GM20000 (cell line): Measurements from ENCODE around the gene RNU6-1.

Experiments used
- DNase-seq: peaks from one replicate; pipeline ENCODE4 v3.0.0; 2012; ENCODE audit warnings: low spot score
- TF ChIP-seq, protein P1 (sequence below): IDR thresholded peaks from 2 replicates; pipeline ENCODE4 v1.5.1; 2012; ENCODE audit warnings: mild to moderate bottlenecking, control low read depth; ENCODE audit errors: extremely low read depth, missing control alignments

Gene RNU6-1

DNA sequence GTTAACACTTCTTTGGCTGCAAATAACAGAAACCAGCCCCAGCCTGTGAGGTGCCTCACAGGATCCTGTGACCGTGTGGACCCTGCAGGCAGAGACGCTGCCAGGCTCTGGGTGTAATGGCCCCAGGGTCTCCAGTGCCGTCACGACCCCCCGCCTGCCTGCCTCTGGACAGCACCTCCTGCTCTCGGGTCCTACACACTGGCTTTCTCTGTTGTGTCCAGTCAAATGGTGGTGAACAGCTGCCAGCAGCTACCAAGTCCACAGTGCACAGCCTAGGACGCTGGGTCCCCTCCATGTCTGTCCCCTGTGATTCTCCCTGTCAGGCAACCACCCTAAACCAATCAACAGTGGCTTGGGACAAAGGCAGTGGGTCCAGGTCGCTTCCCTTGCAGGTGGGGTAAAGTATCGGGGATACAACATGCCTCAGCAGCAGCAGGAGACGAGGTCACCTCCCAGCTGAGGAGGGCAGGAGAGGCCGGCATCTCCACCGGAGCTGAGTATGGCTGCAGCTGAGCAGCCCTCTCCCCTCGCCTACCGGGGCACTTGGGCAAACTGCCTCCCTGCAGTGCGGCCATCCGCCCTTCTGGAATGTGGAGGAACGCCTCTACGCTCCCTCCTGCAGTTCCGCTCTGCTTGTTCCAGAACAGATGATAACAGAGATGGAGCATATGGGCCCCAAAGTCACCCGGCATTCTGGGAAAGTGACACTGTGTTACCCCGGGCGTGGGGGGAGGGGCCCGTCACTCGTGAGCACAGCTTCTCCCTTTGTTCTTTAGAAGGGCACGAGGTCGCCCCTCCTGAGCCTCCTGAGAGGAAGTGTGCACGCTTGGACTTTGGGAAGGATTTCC, 35.6 kb downstream of the RNU6-1 start:
- TF ChIP-seq, protein P1, sequence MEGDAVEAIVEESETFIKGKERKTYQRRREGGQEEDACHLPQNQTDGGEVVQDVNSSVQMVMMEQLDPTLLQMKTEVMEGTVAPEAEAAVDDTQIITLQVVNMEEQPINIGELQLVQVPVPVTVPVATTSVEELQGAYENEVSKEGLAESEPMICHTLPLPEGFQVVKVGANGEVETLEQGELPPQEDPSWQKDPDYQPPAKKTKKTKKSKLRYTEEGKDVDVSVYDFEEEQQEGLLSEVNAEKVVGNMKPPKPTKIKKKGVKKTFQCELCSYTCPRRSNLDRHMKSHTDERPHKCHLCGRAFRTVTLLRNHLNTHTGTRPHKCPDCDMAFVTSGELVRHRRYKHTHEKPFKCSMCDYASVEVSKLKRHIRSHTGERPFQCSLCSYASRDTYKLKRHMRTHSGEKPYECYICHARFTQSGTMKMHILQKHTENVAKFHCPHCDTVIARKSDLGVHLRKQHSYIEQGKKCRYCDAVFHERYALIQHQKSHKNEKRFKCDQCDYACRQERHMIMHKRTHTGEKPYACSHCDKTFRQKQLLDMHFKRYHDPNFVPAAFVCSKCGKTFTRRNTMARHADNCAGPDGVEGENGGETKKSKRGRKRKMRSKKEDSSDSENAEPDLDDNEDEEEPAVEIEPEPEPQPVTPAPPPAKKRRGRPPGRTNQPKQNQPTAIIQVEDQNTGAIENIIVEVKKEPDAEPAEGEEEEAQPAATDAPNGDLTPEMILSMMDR, result no peak
- no peak for DNase-seq

DNA sequence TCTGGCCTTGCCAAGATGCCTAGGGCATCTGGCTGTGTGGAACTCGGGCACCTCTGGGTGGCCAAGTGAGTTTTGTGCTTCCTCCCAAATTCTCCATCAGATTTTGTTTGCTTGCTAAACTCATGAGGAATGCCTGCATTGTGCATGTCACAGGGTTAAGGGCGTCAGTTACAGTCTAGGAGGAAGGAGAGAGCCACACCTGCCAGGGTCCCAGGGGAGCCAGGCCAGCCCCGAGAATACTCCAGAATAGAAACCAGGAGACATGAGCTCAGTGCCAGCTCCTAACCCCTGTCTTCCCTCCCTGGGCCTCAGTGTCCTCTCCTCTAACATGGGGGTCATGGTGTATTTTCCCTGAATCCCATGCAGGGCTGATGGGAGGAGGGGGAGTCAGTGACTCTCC, 36.5 kb downstream of the RNU6-1 start:
- TF ChIP-seq, protein P1, result no peak
- no peak for DNase-seq

DNA sequence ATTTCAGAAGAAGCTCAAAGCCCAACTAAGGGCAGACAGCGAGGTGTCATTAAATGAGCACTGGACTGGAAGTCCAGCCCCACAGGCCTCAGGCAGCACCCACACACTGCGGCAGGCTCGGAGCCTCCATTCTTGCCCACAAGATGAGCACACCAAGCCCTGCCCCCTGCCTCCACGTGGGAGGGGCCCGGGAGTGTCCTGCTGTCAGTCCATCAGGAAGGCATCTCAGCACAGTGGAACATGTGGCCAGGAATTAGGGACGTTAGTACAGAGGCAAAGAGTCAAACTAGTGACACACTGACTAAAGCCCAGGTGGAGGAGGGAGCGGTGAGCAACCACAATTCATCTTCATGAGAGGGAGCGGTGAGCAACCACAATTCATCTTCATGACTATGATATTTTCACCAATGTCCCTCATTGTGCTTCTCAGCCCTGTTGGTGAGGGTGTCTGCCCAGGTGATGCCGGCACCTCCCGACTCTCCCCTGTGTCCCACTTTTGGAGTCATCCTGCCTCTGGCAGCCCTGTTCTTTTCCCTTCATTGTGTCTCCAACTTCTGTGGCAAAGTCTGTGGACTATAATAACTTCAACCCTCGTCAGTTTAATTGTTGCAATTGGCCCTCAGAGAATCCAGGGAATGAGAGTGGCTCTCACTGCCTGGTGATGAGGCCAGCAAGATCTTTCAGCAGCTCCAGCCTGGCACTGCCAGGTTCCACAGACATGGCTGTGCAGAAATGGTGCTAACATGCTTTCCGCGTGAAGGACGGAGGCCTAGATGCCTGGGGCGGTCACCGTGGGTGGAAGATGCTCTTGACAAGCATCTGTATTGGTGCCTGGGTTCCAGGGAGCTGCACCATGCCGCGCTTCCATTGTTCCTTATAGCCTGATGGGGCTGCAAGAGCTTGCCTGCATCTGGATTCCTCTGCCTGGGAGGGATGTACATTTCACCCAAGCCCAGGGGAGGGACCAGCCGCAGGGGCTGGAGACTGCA, 37.6 kb downstream of the RNU6-1 start:
- TF ChIP-seq, protein P1, result no peak
- DNase-seq, result no peak

DNA sequence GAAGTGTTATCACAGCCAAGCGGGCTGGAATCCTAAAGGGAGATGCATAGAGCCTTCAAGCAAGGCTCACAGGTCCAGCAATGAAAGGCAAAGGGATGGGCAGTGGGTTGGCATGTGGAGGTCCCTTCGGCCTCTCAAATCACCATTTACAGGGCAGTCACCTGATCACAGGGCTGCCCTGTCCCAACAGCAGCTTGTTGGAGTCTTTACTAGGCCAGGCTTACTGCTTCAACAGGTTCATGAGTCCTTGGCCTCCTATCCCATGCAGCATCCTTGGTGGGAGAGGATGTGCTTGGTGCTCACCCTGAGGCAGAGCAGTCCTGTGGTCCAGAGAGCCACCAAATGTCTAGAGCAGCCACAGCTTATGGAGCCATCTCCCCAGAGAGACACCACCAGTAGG, 38.7 kb downstream of the RNU6-1 start:
- DNase-seq, result no peak
- TF ChIP-seq, protein P1, result no peak

DNA sequence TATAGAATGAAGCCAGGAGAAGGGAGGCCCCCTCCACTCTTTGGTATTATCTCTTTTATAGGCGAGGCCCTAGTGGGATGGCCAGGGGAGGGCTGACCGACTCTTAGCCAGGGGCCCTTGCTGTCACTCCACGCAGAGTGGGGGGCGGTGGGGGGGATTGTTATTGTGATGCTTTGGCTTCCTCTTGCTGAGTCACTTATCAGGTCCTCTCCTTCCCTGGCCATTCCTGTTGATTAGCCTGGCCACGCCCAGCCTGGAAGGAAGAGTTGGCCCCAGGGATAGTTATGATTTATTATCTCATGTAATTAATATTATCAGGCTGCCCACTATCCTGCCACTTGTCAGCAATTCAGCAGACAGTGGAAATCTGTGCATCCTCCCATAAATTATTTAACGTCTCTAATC, 40.0 kb downstream of the RNU6-1 start:
- TF ChIP-seq, protein P1, result no peak
- DNase-seq, result no peak

DNA sequence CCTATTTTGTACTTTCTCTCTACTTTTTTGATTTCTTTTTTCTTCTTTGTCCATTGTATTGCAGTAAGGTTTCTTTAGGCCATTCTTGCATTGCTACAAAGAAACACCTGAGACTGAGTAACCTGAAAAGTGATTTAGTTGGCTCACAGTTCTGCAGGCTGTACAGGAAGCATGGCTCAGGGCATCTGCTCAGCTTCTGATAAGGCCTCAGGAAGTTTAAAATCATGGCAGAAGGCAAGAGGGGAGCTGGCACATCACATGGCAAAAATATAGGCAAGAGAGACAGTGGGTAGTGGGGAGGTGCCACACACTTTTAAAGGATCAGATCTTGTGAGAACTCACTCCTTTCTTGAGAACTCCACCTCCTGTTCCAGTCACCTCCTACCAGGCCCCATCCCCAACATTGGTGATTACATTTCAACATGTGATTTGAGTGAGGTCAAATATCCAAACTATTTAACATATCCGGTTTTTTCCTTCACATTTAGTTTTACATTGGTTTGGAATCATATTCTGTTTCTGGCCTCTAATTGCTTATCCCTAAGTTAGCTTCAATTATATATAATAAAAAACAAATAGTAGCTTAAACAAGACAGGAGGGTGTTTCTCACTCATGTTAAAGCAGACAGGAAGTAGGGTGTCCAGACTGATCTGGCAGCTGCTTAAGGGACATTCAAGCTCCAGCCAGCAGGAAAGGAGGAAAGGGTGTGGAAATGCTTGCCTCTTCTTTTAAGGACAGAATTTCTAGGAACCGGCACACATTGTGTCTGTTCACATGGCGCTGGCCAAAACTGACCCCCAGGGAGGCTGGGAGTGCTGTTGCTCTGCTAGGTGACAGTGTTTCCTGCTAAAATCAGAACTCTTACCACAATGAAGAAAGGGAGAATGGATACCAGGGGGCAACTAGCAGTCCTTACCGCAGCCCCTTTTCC, 43.4 kb downstream of the RNU6-1 start:
- TF ChIP-seq, protein P1, result no peak
- no peak for DNase-seq
